Breast epithelium (tissue), 3 donors: Measurements from ENCODE around the gene USP9Y.

ENCODE experiments used
- POLR2A ChIP-seq: fragments of 450-650 bp; IDR thresholded peaks from one replicate; pipeline ENCODE4 v1.6.1; 2016; ENCODE audit warnings: antibody characterized with exemption, mild to moderate bottlenecking, moderate library complexity
- POLR2AphosphoS5 ChIP-seq, 3 donors: sonication (generic); formaldehyde crosslinking; IDR thresholded peaks; one replicate each; pipeline ENCODE4 v1.6.1; 2017; ENCODE audit warnings: antibody characterized with exemption in 3 of 3
- TF ChIP-seq, protein P1 (sequence below), 3 donors: fragments of 450-650 bp; IDR thresholded peaks; one replicate each; pipeline ENCODE4 v1.5.1; 2016 to 2017; ENCODE audit warnings: antibody characterized with exemption in 3 of 3, mild to moderate bottlenecking in 3 of 3, moderate library complexity in 3 of 3

- TF ChIP-seq, protein P1, sequence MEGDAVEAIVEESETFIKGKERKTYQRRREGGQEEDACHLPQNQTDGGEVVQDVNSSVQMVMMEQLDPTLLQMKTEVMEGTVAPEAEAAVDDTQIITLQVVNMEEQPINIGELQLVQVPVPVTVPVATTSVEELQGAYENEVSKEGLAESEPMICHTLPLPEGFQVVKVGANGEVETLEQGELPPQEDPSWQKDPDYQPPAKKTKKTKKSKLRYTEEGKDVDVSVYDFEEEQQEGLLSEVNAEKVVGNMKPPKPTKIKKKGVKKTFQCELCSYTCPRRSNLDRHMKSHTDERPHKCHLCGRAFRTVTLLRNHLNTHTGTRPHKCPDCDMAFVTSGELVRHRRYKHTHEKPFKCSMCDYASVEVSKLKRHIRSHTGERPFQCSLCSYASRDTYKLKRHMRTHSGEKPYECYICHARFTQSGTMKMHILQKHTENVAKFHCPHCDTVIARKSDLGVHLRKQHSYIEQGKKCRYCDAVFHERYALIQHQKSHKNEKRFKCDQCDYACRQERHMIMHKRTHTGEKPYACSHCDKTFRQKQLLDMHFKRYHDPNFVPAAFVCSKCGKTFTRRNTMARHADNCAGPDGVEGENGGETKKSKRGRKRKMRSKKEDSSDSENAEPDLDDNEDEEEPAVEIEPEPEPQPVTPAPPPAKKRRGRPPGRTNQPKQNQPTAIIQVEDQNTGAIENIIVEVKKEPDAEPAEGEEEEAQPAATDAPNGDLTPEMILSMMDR (IDR thresholded peaks at IDR 0.05) = no peak
- TF ChIP-seq POLR2A (no peak), POLR2AphosphoS5 (IDR thresholded peaks at IDR 0.05) (no peak)
Measured at GRCh38 chrY:12846793-12847192, 145.8 kb downstream of the USP9Y start.
